Endothelial cell of umbilical vein (primary cell): Measurements from ENCODE around the gene PCDHGA6. TPM values are rescaled to one million over a fixed set of nuclear protein-coding genes. Genes with fewer than 3 reads are reported as not detected.

Source experiments
- BruUV-seq: library from RNA; stranded (reverse); fragments of 400-500 nt; replicated peaks from 2 replicates; lab custom pipeline; 2021; lab: Mats Ljungman, UMichigan
- CTCF ChIA-PET: fragments of 300-600, 350-600 bp; sonication (Branson Sonifier 250); formaldehyde crosslinking; loops from one replicate; lab custom pipeline; 2021; ENCODE audit warnings: antibody characterized with exemption, inconsistent platforms; lab: Charles Lee
- POLR2A ChIA-PET: fragments of 300-600, 350-600 bp; sonication (Branson Sonifier 250); formaldehyde crosslinking; loops from one replicate; lab custom pipeline; 2021; ENCODE audit warnings: antibody characterized with exemption, inconsistent platforms; lab: Charles Lee
- DNase-seq: peaks from one replicate; pipeline ENCODE4 v3.0.0-alpha.2; 2011; ENCODE audit warnings: low read depth, low spot score
- FAIRE-seq: peaks from 2 replicates; lab custom pipeline; 2011; peaks lifted over from hg19 to GRCh38; lab: Jason Lieb, UNC
- H2AFZ ChIP-seq: 2 replicates; pipeline ENCODE4 v1.6.0; 2012; ENCODE audit warnings: low read depth, low read length, control low read depth, inconsistent platforms
- H3K27ac ChIP-seq: 2 replicates; pipeline ENCODE4 v1.5.1; 2011; ENCODE audit warnings: low read depth, mild to moderate bottlenecking, control low read depth, low read length, moderate library complexity; ENCODE audit not compliant: insufficient read depth
- H3K27me3 ChIP-seq, 2 experiments: 2 replicates each; pipeline versions ENCODE4 v1.6.0 to v1.6.1; 2011; ENCODE audit warnings: low read length in 2 of 2, mixed read lengths in 1 of 2; ENCODE audit not compliant: control insufficient read depth in 2 of 2, insufficient read depth in 2 of 2
- H3K36me3 ChIP-seq, 2 experiments: 2 replicates in 1 of 2; 3 replicates in 1 of 2; pipeline ENCODE4 v1.5.1; 2011; ENCODE audit warnings: low read length in 2 of 2, mild to moderate bottlenecking in 1 of 2, moderate library complexity in 1 of 2; ENCODE audit not compliant: control insufficient read depth in 2 of 2, insufficient read depth in 2 of 2; ENCODE audit errors: extremely low read depth in 1 of 2
- H3K4me1 ChIP-seq: 3 replicates; pipeline ENCODE4 v1.5.1; 2011; ENCODE audit warnings: mild to moderate bottlenecking, low read length; ENCODE audit not compliant: control insufficient read depth, insufficient read depth; ENCODE audit errors: extremely low read depth
- H3K4me2 ChIP-seq: 2 replicates; pipeline ENCODE4 v1.6.1; 2011; ENCODE audit warnings: low read length, control low read depth, mixed read lengths; ENCODE audit not compliant: insufficient read depth
- H3K4me3 ChIP-seq, 3 experiments: fragments of 200-600 bp in 1 of 3; sonication (generic), shearing (Covaris generic) in 1 of 3; replicated peaks in 1 of 3; 2 replicates each; pipeline ENCODE4 v1.5.1; 2011 to 2016; ENCODE audit warnings: control low read depth in 3 of 3, low read length in 3 of 3, mild to moderate bottlenecking in 2 of 3, inconsistent platforms in 1 of 3, low read depth in 1 of 3, moderate library complexity in 1 of 3; ENCODE audit not compliant: insufficient read depth in 1 of 3
- H3K79me2 ChIP-seq: 2 replicates; pipeline ENCODE4 v1.6.0; 2012; ENCODE audit warnings: low read length, inconsistent platforms; ENCODE audit not compliant: control insufficient read depth, insufficient read depth
- H3K9ac ChIP-seq: replicated peaks from 2 replicates; pipeline ENCODE3; 2011; ENCODE audit warnings: low read length, control low read depth; ENCODE audit not compliant: insufficient read depth; ENCODE audit errors: extremely low read depth
- H3K9me1 ChIP-seq: replicated peaks from 3 replicates; pipeline ENCODE4 v1.6.0; 2011; ENCODE audit warnings: mild to moderate bottlenecking, low read length; ENCODE audit not compliant: control insufficient read depth, insufficient read depth; ENCODE audit errors: extremely low read depth
- H3K9me3 ChIP-seq: replicated peaks from 2 replicates; pipeline ENCODE4 v1.5.1; 2012; ENCODE audit warnings: low read length, inconsistent platforms; ENCODE audit not compliant: control insufficient read depth, insufficient read depth
- H4K20me1 ChIP-seq: replicated peaks from 2 replicates; pipeline ENCODE3; 2011; ENCODE audit warnings: mild to moderate bottlenecking, low read length; ENCODE audit not compliant: control insufficient read depth, insufficient read depth; ENCODE audit errors: extremely low read depth
- CTCF ChIP-seq, 2 donors: IDR thresholded peaks; 1 replicate in 1 of 2; 2 replicates in 1 of 2; pipeline ENCODE4 v1.5.1; 2011; ENCODE audit warnings: low read length in 2 of 2, mild to moderate bottlenecking in 2 of 2, moderate library complexity in 2 of 2, control low read depth in 1 of 2, inconsistent platforms in 1 of 2, low read depth in 1 of 2; ENCODE audit not compliant: insufficient read depth in 1 of 2; ENCODE audit errors: extremely low read depth in 1 of 2
- EZH2 ChIP-seq: IDR thresholded peaks from 2 replicates; pipeline ENCODE4 v1.6.1; 2012; ENCODE audit warnings: borderline replicate concordance, low read depth, mild to moderate bottlenecking, moderate library complexity, low read length, inconsistent platforms; ENCODE audit not compliant: severe bottlenecking
- FOS ChIP-seq: IDR thresholded peaks from 2 replicates; pipeline ENCODE4 v1.6.1; 2011; ENCODE audit warnings: mild to moderate bottlenecking, low read length, moderate library complexity, borderline replicate concordance; ENCODE audit not compliant: insufficient read depth
- GATA2 ChIP-seq: IDR thresholded peaks from 2 replicates; pipeline ENCODE4 v1.7.0; 2011; ENCODE audit warnings: low read depth, mild to moderate bottlenecking, moderate library complexity, mixed read lengths, low read length; ENCODE audit not compliant: insufficient read length, insufficient read depth
- JUN ChIP-seq: IDR thresholded peaks from 2 replicates; pipeline ENCODE4 v1.6.1; 2011; ENCODE audit warnings: borderline replicate concordance, low read depth; ENCODE audit not compliant: insufficient read length, insufficient read depth
- MAX ChIP-seq: IDR thresholded peaks from 2 replicates; pipeline ENCODE4 v1.6.1; 2011; ENCODE audit not compliant: insufficient read depth, insufficient read length
- MYC ChIP-seq: IDR thresholded peaks from one replicate; pipeline ENCODE4 v1.6.1; 2011; ENCODE audit warnings: mild to moderate bottlenecking, low read depth, low read length
- POLR2A ChIP-seq: IDR thresholded peaks from 2 replicates; pipeline ENCODE4 v1.6.1; 2012; ENCODE audit warnings: low read depth, mild to moderate bottlenecking, control low read depth, low read length
- POLR2AphosphoS5 ChIP-seq: IDR thresholded peaks from 2 replicates; pipeline ENCODE4 v1.6.1; 2012; ENCODE audit warnings: low read depth, mild to moderate bottlenecking, control low read depth, low read length, moderate library complexity; ENCODE audit not compliant: insufficient read depth
- dilution Hi-C: fragments of 300-500 bp; cut with MboI; formaldehyde crosslinking; loops from one replicate; pipeline ENCODE4 v1.15.0; 2019; ENCODE audit warnings: low sequenced_read_pairs; ENCODE audit not compliant: extremely low pct_ligation_motif_present
- intact Hi-C: fragments of 100-400 bp; cut with micrococcal nuclease; formaldehyde crosslinking; loops from one replicate; pipeline ENCODE4 v1.10.0; 2022
- polyA plus RNA-seq, 4 experiments: library from polyadenylated mRNA; depleted of rRNA in 3 of 4; stranded (reverse) in 3 of 4; unstranded in 1 of 4; fragments of >200 nt; gene quantifications; 2 replicates each; pipeline versions ENCODE4 v1.2.1 to v1.2.3, GENCODE V29; 2011 to 2012; ENCODE audit warnings: missing spikeins in 1 of 4
- total RNA-seq: library from RNA; stranded (reverse); gene quantifications from 2 replicates; pipeline ENCODE4 v1.2.3, GENCODE V29; 2021

The PCDHGA6 gene
- total and polyA plus RNA-seq, 2 donors (not counting 3 experiments of a cell fraction or from before 2014, with no cell fraction given): 2.6 to 2.7 TPM

DNA sequence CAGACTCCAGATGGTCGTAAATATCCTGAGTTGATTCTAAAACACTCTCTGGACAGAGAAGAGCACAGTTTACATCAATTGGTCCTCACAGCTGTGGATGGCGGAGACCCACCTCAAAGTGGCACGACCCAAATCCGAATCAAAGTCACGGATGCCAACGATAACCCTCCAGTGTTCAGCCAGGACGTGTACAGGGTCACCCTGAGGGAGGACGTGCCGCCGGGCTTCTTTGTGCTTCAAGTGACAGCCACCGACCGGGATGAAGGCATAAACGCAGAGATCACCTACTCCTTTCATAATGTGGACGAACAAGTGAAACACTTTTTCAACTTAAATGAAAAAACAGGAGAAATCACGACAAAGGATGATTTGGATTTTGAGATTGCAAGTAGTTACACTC is 13.0 kb upstream of the PCDHGA6 start:
- Histone ChIP-seq H3K9me1 (no peaks in the 10 kb centered on the region), H3K27ac (no peak overlapping the region), H3K4me1 (no peaks in the 10 kb centered on the region), H3K9ac (no peak overlapping the region), H3K4me3 (no peak overlapping the region), H3K36me3 (no peaks in the 10 kb centered on the region), H3K4me2 (no peak overlapping the region), H3K27me3 (peaks cover 51 to 69% of the 10 kb centered on the region in 2 experiments), H2AFZ (no peak overlapping the region), H3K79me2 (no peaks in the 10 kb centered on the region), H4K20me1 (no peaks in the 10 kb centered on the region), H3K9me3 (peaks cover 2% of the 10 kb centered on the region)
- BruUV-seq: no TSS peak
- intact Hi-C loops: no loop called here
- no peak for DNase-seq
- TF ChIP-seq EZH2 (peak; percentile 0), FOS (no peak)
- no peak for FAIRE-seq
- ChIA-PET CTCF (interaction anchor here (0.7 to 1.3 kb wide), 8 partner anchors 10 to 203 kb away, joined by 3 to 5 read pairs (median 3); partner anchors contain the start of genes PCDHGA11, PCDHGA12 and PCDHGB1), POLR2A (no interaction called here)
- dilution Hi-C loops: no loop called here

DNA sequence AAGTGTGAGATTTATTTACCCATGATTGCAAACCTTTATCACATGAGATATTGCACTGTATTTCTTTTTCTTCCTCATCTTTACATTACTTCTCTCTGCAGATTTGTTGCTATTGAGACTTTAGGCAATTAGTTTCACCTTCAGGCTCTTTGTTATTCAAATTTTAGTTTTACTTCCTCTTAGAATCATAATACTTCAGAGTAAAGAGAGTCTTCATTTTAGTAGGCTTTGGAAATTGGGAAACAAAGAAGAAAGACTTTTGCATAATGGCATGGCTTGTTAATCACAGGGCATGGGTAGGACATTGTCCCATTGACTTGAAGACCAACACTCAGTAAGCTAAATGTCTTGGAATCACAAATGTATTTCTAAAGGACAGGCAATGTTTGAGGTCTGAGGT is 11.0 kb upstream of the PCDHGA6 start:
- H3K27me3 ChIP-seq: peaks cover 51 to 74% of the 10 kb centered on the region in 2 experiments

More for the DNA sequence above, 11.0 kb upstream of the PCDHGA6 start:
- Histone ChIP-seq H3K27ac (no peak overlapping the region), H3K36me3 (no peaks in the 10 kb centered on the region), H3K79me2 (no peaks in the 10 kb centered on the region), H3K4me2 (no peak overlapping the region), H2AFZ (no peak overlapping the region), H3K4me3 (no peak overlapping the region), H3K9me3 (peaks cover 2% of the 10 kb centered on the region), H3K9me1 (no peaks in the 10 kb centered on the region), H4K20me1 (no peaks in the 10 kb centered on the region), H3K9ac (no peak overlapping the region), H3K4me1 (no peaks in the 10 kb centered on the region)
- dilution Hi-C loops (no loop called here), intact Hi-C loops (no loop called here)
- POLR2A ChIA-PET: no interaction called here
- CTCF ChIA-PET: interaction anchor here (1.0 kb wide), 1 partner anchor 18 kb away, joined by 3 read pairs; no protein-coding TSS in a partner anchor
- BruUV-seq: no TSS peak
- no peak for FAIRE-seq
- no peak for TF ChIP-seq CTCF (IDR thresholded peaks at IDR 0.05; ENCODE audit: extremely low read depth in 1 of 2, insufficient read depth in 1 of 2, low read depth in 1 of 2, low read length in 2 of 2)
- no peak for TF ChIP-seq FOS
- TF ChIP-seq JUN: no peak
- TF ChIP-seq EZH2: no peak
- no peak for TF ChIP-seq POLR2AphosphoS5
- no peak for TF ChIP-seq MYC
- TF ChIP-seq GATA2: no peak
- no peak for TF ChIP-seq MAX
- TF ChIP-seq POLR2A: no peak
- DNase-seq: no peak
